ENCODE data around the gene PFAS. TPM values are rescaled to one million over a fixed set of nuclear protein-coding genes. Genes with fewer than 3 reads are reported as not detected.

Gene PFAS
- total and polyA plus RNA-seq, 2 of the 8 experiments (the other 6 are each of a cell fraction or from before 2014, with no cell fraction given), result 88.4 to 248 TPM

DNA sequence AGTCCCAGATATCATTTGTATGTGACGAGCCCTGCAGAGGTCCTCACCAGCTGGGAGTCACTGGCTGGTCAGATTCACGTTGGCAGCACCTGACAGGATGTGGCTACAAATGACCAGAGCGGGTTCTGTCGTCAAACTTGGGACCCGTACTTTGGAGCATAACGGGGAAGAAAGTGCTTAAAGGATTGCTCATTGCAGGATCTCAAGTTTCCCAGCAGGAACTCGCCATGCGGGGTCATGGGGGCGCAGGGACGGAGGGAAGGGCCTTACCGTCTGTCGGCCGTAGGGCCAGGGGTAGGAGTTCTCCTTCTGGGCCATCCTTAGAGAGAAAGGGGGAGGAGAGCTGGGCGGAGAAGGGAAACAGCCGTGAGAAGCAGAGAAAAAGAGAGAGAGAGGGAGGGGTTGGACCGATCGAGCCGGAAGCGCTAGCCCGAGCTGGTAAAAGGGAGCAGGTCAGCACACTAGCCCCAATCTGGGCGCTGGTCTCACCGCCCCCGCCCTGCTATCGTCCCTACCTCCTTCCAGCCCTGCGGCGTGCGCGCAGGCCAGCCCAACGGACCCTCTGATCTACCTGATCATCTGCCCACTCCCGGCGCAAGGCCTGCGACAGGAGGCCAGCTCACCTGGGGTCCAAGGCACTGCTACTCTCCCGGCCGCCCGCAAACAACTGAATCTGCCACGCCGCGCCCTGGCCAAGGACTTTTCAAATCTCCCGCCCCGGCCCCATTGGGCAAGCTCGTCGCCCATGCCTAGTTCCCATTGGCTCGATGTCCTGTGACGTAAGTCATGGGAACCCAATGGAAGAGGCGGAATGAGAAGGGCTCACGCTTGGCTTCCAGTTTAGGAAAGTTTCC is 39.0 kb upstream of the PFAS start, which contains the start of gene AURKB (continued):
- TF ChIP-seq TAF7 (optimal IDR thresholded peaks at IDR 0.05; ENCODE audit: borderline replicate concordance, low read depth, low read length) (peak; percentile 94), GTF2F1 (IDR thresholded peaks at IDR 0.05; ENCODE audit: borderline replicate concordance, low read depth, low read length) (peak; percentile 84; the same call in 1 of the 2 replicates), YY1 (IDR thresholded peaks at IDR 0.05; ENCODE audit: low read depth, low read length) (no peak), ASH2L (IDR thresholded peaks at IDR 0.05; ENCODE audit: low read length) (peak; percentile 38), RAD21 (IDR thresholded peaks at IDR 0.05 in 1 of 2, conservative IDR thresholded peaks at IDR 0.05 in 1 of 2; ENCODE audit: low read depth in 2 of 2, low read length in 2 of 2) (no peak), TCF12 (IDR thresholded peaks at IDR 0.05; ENCODE audit: low read depth, low read length) (no peak), POLR2A (IDR thresholded peaks at IDR 0.05; ENCODE audit: control extremely low read depth in 1 of 2, low read depth in 2 of 2, low read length in 2 of 2) (peak; percentile 90 to 98), CBX5 (IDR thresholded peaks at IDR 0.05; ENCODE audit: low read depth, low read length) (no peak), RXRA (IDR thresholded peaks at IDR 0.05; ENCODE audit: insufficient read depth, low read depth, low read length) (no peak), KDM4A (IDR thresholded peaks at IDR 0.05; ENCODE audit: low read depth, low read length, severe bottlenecking) (peak; percentile 71), TBP (IDR thresholded peaks at IDR 0.05; ENCODE audit: low read depth, low read length) (peak; percentile 94), TAF1 (IDR thresholded peaks at IDR 0.05; ENCODE audit: low read depth, low read length) (peak; percentile 97), POU5F1 (IDR thresholded peaks at IDR 0.05; ENCODE audit: low read depth, low read length) (no peak)
